ENCODE data around the gene ORC5. TPM values are rescaled to one million over a fixed set of nuclear protein-coding genes. Genes with fewer than 3 reads are reported as not detected.

The ORC5 gene
- total RNA-seq, 4 donors from 2014 or later, result 11.8 to 36.6 (median 12.7) TPM

DNA sequence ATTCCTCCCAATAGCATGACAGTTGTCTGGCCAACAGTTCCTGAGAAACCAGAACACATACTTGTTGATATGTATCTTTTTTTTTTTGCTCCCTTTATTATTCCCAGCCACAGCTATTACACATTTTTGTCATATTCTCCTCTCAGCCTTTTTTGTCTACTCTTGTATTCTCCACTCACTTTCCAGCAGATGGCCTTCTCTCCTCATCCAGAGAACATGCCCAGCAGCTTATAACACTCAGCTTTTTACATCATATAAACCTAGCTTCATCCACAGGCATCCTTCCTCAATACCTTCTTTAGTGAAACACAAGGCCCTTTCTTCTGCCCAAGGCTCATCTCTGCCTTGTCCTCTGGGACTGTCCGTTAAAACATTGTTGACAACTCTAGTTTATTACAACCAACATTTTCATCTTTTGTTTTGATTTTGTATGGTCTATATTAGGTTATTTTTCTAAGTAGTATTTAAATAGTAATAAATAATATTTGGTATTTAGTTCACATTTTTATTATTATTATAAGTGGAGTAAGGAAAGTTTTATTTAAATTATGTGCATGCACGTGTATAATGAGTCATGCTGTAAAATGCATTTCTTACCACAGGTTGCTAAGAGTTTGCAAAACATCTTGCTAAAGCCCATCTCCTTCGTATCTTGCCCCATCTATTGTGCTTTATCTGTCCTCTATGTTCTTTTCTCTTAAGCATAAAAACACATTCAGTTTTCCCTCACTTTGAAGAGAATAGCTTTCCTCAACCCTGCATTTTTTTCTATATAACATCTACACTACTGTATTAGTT is 101.5 kb downstream of the ORC5 start:
- intact Hi-C loops (cut with DNase I), result no loop called here
- no peaks in the 10 kb centered on the region for H3K36me3 ChIP-seq
- TF ChIP-seq EP300 (IDR thresholded peaks at IDR 0.05), result no peak
- TF ChIP-seq POLR2AphosphoS5 (IDR thresholded peaks at IDR 0.05), result no peak
- DNase-seq (ENCODE audit: extremely low spot score), result no peak
- H3K4me1 ChIP-seq, result no peaks in the 10 kb centered on the region
- no peak overlapping the region for H3K4me3 ChIP-seq
- H3K27me3 ChIP-seq, result no peaks in the 10 kb centered on the region
- WGBS, result 83% methylated on average over 3 of the region's 3 CpGs
- no peak overlapping the region for H3K27ac ChIP-seq (replicated peaks in 1 of 4)
- H3K9me3 ChIP-seq, result no peaks in the 10 kb centered on the region

DNA sequence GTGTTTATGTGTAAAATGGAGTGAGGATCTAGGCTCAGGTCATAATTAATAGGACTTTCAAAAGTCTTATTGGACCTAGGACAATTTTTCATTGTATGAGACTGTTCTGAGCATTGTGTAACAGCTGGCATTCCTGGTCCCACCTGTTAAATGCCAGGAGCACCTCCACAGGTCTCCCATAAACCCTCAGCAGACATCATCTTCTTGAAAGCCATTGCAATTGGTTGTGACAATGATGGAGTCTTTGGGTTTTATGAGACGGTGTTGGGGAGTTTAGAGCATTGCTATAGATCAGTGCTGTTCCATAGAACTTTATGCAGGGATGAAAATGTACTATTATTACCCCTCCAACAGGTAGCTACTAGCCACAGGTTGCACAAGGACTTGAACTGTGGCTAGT is 108.9 kb downstream of the ORC5 start:
- H3K4me3 ChIP-seq, result no peak overlapping the region
- intact Hi-C loops (cut with DNase I), result no loop called here
- H3K27ac ChIP-seq (replicated peaks in 1 of 4), result no peak overlapping the region
- no peaks in the 10 kb centered on the region for H3K36me3 ChIP-seq
- 89% methylated on average over 1 of the region's 1 CpG for WGBS
- DNase-seq (ENCODE audit: extremely low spot score), result no peak
- H3K27me3 ChIP-seq, result no peaks in the 10 kb centered on the region
- no peaks in the 10 kb centered on the region for H3K9me3 ChIP-seq
- TF ChIP-seq, protein P1, sequence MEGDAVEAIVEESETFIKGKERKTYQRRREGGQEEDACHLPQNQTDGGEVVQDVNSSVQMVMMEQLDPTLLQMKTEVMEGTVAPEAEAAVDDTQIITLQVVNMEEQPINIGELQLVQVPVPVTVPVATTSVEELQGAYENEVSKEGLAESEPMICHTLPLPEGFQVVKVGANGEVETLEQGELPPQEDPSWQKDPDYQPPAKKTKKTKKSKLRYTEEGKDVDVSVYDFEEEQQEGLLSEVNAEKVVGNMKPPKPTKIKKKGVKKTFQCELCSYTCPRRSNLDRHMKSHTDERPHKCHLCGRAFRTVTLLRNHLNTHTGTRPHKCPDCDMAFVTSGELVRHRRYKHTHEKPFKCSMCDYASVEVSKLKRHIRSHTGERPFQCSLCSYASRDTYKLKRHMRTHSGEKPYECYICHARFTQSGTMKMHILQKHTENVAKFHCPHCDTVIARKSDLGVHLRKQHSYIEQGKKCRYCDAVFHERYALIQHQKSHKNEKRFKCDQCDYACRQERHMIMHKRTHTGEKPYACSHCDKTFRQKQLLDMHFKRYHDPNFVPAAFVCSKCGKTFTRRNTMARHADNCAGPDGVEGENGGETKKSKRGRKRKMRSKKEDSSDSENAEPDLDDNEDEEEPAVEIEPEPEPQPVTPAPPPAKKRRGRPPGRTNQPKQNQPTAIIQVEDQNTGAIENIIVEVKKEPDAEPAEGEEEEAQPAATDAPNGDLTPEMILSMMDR (IDR thresholded peaks at IDR 0.05), result no peak
- TF ChIP-seq POLR2AphosphoS5 (IDR thresholded peaks at IDR 0.05) (no peak), EP300 (IDR thresholded peaks at IDR 0.05) (no peak), POLR2A (IDR thresholded peaks at IDR 0.05; ENCODE audit: low read depth) (no peak)
- H3K4me1 ChIP-seq, result no peaks in the 10 kb centered on the region

DNA sequence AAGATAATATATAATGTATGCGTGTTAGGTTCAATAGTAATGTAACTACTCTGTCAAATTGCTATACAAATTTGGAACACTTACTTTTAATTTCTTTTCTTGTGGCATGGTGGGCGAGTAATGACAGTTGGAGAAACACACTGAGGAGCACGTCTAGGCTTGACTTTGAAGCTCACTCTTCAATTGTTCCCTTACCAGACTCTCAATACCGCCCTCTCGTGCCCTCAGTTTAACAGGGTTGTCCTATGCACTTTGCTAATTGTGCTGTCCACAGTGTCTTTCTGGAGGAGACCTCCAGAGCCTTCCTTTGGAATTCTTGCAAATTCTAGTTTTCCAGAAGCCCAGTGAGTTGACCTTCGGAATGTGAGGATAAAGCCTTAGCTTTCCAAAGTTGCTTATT is 111.1 kb downstream of the ORC5 start:
- intact Hi-C loops (cut with DNase I), result no loop called here
- Histone ChIP-seq H3K27ac (replicated peaks in 1 of 4) (no peak overlapping the region), H3K27me3 (peaks cover 0 to 4% (median 0%) of the 10 kb centered on the region in 4 donors), H3K4me3 (no peak overlapping the region), H3K9me3 (no peaks in the 10 kb centered on the region), H3K4me1 (no peaks in the 10 kb centered on the region), H3K36me3 (no peaks in the 10 kb centered on the region)
- DNase-seq (ENCODE audit: extremely low spot score), result no peak
- TF ChIP-seq POLR2AphosphoS5 (IDR thresholded peaks at IDR 0.05) (no peak), POLR2A (IDR thresholded peaks at IDR 0.05; ENCODE audit: low read depth) (no peak), EP300 (IDR thresholded peaks at IDR 0.05) (no peak)
- TF ChIP-seq, protein P1 (IDR thresholded peaks at IDR 0.05), result no peak
- 84% methylated on average over 6 of the region's 6 CpGs for WGBS

DNA sequence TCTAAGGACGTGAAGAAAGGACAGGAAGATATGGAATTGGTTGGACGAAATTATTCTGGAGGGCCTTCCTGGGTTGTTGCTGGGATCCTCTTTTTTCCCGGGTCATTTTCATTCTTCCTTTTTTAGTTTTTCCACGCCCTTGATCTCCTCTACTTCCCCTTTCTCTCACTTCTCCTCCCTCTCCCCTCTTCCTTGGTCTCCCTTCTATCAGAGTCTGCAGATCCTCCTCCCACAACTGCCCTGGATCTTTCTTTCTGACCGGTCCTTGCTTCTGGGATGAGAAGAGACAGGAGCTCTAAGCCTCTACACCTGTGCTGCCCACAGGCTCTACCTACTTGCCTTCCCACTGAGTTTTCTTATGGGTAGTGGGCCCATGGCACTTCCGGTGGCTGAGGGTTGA is 114.7 kb downstream of the ORC5 start:
- no peaks in the 10 kb centered on the region for H3K9me3 ChIP-seq
- no peak overlapping the region for H3K4me3 ChIP-seq
- no peaks in the 10 kb centered on the region for H3K36me3 ChIP-seq
- peaks cover 0 to 5% (median 0%) of the 10 kb centered on the region in 4 donors for H3K27me3 ChIP-seq
- TF ChIP-seq POLR2A (IDR thresholded peaks at IDR 0.05; ENCODE audit: low read depth), result no peak
- TF ChIP-seq, protein P1 (IDR thresholded peaks at IDR 0.05), result no peak
- TF ChIP-seq EP300 (IDR thresholded peaks at IDR 0.05), result no peak
- TF ChIP-seq POLR2AphosphoS5 (IDR thresholded peaks at IDR 0.05), result no peak
- H3K27ac ChIP-seq (replicated peaks in 1 of 4), result no peak overlapping the region
- DNase-seq (ENCODE audit: extremely low spot score), result no peak
- no peaks in the 10 kb centered on the region for H3K4me1 ChIP-seq
- intact Hi-C loops (cut with DNase I), result no loop called here
- WGBS, result 71% methylated on average over 6 of the region's 6 CpGs

DNA sequence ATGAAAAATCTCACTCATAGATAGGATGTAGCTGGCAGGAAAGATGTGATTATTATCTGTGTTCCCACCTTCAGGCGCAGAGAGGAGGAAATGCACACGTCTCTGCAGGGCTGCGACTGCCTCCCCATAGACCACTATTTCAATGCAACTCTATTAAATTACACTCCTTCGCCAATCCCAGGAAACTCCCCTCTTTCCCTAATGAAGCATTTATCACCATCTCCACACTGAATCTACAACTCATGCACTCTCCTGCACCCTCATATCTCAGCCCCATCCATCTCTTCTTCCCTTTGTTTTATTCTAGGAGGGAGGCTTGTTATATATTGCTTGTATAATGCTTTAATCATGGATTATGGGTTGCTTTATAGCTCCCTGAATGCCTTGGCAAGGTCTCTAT is 116.6 kb downstream of the ORC5 start:
- H3K27me3 ChIP-seq, result peaks cover 0 to 5% (median 0%) of the 10 kb centered on the region in 4 donors
- no peak overlapping the region for H3K27ac ChIP-seq (replicated peaks in 1 of 4)
- WGBS, result 55% methylated on average over 4 of the region's 4 CpGs
- TF ChIP-seq EP300 (IDR thresholded peaks at IDR 0.05) (no peak), POLR2A (IDR thresholded peaks at IDR 0.05; ENCODE audit: low read depth) (no peak), POLR2AphosphoS5 (IDR thresholded peaks at IDR 0.05) (no peak)
- TF ChIP-seq, protein P1 (IDR thresholded peaks at IDR 0.05), result no peak
- no peak for DNase-seq (ENCODE audit: extremely low spot score)
- intact Hi-C loops (cut with DNase I), result no loop called here
- no peaks in the 10 kb centered on the region for H3K9me3 ChIP-seq
- no peak overlapping the region for H3K4me3 ChIP-seq
- H3K4me1 ChIP-seq, result no peaks in the 10 kb centered on the region
- H3K36me3 ChIP-seq, result no peaks in the 10 kb centered on the region

Data from esophagus muscularis mucosa (tissue), 4 donors.